Effector CD8-positive, alpha-beta T cell (primary cell): Measurements from ENCODE around the gene LOC101059915.
A peak's percentile ranks its signal among the peaks of the same experiment; 100 is the strongest.

Source experiments
- DNase-seq: peaks from one replicate; lab custom pipeline; 2025; lab: John Stamatoyannopoulos, UW

Gene LOC101059915

DNA sequence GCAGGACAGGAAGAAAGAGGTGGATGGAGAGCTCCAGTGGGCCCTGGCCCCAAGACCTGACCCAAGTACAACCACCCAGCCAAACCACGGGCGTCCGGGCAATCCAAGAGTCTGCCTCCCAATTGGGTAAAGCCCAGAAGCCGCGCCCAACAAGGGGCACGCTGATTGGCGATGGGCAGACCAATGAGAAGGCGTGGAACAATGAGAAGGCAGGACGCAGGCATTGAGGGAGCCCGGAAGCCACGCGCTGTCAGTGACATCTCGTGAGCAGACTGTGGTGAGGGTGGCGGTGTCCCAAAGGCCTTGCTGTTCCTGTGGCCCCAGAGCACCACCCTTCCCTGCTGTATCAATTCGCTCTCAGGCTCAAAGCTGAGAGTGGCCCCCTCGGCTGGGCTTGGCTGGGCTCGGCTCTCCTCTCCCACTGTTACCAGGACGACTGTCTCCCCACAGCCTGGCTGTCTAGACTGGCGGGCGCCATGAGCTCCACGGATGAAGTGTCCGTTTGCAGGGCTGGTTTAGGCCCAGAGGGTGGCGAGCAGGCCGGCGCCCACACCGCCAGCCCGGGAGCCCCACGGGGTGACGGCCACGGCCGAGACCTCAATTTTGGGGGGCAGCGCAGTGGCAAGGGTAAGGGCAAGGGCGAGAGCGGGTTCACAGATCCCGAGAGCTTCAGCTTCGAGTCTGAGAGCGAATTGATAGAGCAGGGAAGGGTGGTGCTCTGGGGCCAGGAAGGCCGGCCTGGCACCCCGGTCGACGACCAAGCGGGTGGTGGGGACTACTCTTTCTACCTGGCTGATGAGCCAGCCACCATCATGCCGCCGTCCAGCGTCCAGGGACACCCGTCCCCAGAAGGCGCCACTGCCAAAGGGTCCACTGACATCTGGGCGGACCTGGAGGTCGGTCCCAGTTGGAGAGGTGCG is at the start of gene LOC101059915:
LOC101059915 (plus strand) TSS at position 219 of the 920 bp plus-strand sequence.
- DNase-seq, result no peak

DNA sequence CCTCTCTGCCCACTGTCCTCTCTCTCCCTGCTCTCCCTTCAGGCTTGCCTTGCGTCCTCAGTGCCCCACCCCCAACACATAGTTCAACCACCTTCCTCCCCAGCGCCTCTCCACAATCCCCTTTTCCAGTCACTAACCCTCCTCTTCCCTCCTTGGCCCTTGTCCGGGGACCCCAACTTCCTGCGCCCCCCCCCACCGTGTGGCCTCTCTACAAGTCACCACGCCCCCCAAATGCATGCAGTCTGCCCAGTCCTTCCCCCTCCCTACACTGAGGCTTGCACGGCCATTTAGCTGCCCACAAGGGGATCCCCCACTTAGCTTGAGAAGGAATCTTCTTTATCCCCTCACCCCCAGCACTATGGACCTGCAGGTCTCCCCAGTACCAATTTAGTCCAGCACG is 49.6 kb upstream of the LOC101059915 start:
- DNase-seq, result no peak

DNA sequence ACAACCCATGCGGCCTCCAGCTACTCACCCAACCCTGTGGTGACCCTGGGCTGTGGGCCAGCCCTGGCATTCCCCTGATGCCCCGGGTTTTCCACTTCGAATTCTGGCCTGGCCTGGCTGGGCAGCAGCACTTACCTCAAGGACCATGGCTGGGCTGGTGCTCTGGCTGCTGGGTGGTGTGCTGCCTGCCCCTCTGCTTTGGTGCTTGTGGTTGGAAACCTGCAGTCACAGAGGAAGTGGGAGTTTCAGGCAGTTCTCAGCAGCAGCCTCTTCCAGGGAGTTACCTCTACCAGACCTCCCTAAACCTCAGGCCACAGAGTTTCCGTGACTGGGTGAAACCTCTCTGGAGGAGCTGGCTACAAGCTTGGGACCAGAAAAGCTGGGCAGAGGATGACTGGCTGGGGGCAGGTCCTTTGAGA is 49.0 kb upstream of the LOC101059915 start, which contains the start of gene CXCR3:
CXCR3 (minus strand) TSS at position 209 of the 419 bp plus-strand sequence; CDS start at position 147, 62 bp downstream.
- peak; percentile 8 for DNase-seq

DNA sequence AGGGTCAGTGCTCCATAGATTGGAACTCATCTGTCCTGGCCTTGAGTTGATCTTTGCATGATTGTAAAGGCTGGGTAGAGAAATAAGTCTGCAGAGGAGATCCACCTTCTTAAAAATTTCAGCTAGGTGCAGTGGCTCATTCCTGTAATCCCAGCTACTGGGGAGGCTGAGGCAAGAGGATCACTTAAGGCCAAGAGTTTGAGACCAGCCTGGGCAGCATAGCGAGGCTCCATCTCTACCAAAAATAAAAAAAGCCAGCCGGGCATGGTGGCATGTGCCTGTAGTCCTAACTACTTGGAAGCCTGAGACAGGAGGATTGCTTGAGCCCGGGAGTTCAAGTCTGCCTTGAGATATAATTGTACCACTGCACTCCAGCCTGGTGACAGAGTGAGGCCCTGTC is 48.6 kb upstream of the LOC101059915 start:
- no peak for DNase-seq

DNA sequence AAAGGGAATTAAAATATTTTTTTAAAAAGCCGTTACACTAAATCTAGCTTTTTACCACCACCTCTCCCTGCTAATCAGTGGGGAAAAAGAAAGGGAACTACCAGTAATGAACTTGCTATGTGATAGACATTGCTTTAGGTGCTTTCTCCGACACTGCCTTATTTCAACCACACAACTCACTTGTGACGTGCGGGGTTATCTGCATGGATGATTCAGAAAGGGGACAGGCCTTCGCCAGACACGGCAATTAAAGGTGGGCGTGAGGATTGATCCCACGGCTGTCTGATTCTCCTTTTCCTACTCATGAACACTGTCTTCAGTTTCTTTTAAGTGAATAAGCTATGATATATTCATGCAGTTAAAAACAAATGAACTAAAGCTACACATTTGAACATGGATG is 48.2 kb upstream of the LOC101059915 start:
- peak; percentile 3 for DNase-seq

DNA sequence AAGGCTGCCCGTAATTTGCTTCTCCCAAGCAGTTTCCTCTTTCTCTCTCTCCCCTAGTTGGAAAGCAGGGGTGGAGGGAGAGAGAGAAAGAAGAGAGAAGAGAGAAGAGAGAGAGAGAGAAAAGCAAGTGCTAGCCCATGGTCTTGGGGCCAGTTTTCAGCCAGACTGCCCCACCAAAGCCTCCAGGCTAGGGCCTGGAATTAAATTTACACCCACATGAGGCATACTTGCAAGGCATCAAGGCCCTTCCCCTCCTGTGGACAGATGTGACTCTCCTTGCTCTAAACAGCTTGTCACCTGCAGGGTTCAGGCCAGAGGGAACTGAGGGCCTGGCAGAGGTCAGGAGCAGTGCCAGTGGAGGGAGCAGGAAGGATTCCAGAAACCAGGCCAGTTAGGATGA is 47.4 kb upstream of the LOC101059915 start:
- DNase-seq, result no peak

DNA sequence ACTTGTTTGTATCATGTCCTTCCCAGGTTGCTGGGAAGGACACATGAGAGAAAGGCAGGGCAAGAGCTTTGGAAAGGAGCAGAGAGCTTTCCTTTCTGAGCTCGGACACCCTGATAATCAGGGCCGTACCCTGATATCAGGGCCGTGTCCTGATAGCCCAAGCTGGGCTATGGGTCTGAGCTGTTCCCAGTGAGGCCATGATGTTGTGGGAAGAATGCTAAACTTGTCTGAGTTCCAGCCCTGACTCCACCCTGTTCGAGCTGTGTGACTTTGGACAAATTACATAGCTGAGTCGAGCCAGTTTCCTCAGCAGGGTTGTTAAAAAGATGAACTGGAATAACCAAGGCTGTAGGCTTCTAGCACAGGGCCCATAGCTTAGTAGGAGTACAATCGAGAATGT is 45.7 kb upstream of the LOC101059915 start:
- no peak for DNase-seq

DNA sequence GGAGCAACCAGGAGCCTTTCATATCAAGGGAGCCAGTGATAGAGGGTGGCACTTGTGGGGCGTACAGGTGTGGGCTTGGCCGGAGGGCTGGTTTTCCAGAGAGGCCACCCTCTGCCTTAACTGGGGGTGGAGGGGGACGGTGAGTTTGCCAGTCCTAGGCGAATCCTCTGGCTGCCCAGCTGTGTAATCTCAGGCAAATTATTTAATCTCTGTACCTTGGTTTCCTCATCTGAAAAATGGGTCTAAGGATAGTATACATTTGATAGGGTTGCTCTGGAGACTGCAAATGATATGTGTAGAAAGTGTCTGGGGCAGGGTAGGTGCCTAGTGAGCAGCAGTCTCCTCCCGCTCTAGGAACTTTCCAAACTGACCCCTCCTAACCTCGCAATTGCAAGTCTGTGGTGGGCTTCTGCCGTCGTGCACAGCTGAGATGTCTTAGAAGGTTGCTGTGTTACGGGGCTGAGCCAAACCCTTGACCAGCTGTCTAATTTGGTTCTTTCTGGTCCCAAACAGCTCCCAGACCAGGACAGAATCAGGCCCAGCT is 45.2 kb upstream of the LOC101059915 start:
- DNase-seq, result no peak

DNA sequence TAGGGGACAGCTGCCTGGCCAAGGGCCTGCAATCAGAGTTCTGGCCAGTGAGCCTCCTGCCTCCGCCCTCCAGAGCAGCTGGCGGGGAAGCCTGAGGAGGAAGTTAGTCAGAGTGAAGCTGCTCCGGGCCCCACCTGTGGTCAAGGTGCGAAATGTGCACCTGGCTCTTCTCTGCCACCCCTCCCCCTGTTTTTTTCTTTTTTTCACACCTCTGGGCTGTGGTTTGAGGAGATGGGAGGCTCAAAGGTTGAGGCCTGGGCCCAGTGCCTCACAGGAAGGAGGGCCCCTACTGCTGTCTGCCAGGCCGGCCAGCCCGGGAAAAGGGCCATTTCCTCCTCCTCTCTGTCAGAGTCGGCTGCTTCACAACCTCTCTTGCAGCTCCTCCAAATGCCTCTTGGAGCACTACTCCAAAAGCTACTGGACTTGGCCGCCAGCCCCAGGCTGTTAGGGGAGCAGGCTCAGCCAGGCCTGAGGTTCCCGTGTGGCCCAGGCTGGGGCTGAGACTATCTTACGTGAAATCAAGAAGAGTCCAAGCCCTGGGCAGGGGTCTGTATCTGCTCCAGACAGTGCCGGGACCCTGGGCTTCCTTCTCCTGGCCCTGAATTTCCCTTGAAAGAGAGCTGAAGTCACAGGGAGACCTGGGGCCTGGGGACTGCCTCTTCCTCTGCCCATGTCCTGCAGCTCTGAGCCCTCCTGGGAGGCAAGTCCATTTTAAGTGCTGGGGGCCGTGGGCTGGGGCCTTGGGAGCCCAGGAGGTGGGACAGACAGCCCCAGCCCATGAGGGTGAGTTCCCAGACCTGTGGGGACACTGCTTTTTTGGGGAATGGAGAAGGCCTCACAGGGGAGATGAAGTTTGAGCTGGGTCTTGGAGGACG is 44.5 kb upstream of the LOC101059915 start:
- peak; percentile 7 for DNase-seq

DNA sequence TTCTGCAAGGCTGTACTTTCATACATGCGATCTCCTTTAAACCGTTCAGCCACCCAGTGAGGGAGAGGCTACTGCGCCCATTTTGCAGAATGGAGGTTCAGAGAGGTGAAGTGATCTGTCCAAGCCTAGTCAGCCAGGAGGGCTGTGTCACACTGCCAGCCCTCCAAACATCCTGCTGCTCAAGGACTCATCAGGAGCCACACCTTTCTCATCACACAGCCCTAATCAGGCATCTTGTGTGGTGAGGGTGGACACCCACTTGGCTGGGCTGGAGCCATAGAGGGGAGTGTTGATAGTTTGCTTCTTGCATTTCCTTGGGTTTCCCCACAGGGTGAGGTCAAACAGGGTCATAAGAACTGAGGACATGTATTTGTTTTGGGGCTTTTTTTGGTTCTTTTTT is 43.6 kb upstream of the LOC101059915 start:
- no peak for DNase-seq

DNA sequence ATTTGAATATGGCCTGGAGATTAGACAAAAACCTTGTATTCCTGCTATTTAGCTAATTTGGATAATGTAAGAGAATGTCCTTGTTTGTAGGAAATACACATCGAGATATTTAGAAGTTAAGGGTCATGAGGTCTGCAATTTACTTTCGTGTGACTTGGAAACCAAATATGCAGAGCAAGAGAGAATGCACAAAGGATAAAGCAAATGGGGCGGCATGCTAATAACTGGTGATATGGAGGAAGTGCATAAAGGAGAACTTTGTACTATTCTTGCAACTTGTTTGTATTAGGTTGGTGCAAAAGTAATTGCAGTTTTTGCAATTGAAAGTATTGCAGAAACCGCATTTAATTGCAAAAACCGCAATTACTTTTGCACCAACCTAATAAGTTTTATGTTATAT is 41.9 kb upstream of the LOC101059915 start:
- DNase-seq, result no peak

DNA sequence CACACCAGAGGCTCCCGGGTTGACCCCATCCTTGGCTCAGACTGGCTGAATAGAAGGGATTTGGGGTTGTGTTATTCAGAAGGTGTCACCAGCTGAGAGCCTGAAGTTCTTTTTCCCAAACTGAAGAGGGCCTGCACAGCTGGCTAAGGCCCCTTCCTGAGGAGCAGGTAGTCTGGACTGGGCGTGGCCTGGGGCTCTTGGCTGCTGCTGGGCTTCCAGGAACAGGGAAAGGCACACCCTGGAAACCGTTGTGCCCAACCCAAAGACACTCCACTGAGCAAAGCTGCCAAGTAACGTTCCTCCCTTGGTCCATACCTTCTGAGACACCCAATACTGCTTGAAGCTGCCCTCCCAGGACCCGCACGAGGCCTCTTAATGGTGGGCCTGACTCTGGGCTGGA is 40.8 kb upstream of the LOC101059915 start:
- no peak for DNase-seq

DNA sequence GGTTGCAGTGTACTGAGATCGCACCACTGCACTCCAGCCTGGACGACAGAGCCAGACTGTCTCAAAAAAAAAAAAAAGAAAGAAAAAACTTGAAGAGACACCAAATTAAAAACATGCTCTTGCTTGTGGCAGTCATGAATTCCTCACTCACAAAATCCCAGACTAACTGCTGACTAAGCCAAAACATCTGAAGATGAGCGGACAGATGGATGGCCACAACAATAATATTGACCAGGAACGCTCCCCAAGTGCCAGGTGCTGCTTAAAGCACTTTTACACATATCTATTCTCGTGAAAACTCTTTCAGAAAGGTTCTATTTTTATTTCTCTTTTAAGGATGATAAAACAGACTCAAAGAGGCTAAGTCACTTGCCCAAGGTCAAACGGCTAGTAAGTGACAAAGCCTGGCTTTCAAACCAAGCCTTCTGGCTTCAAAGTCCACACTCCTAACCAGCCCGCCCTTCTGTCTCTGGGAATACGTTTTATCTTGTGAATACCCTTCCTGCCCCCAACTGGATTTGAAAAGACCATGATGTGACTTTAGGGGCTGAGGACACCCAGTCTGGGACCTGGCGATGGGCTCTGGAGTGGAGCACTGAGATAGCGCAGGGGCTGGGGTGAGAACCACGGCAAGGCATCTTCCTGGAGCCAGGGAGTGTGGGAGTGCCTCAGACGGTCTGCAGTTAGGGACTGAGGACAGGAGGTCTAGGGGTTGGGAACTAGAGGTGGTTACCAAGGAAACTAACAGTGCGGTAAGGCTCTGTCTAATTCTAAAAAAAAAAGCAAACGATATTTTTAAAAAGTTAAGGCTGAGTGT is 39.5 kb upstream of the LOC101059915 start:
- no peak for DNase-seq

DNA sequence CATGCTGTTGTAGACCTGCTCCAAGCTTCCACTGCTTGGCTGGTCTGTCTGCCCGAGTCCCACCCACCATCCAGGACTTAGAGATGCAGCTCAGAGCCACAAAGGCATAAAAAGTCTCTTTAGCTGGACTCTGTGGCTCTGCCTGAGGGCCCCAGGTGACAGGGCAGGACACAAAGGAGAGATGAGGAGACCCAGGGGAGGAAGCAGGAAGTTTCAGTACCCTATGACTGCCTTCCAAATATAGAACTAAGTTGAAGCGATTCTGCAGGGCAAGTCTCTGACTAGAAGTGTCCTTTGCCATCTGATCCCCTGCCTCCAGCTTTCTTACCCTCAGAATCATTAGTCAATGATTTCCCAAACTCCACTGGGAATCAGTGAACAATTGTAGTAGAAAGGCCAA is 37.9 kb upstream of the LOC101059915 start:
- no peak for DNase-seq

DNA sequence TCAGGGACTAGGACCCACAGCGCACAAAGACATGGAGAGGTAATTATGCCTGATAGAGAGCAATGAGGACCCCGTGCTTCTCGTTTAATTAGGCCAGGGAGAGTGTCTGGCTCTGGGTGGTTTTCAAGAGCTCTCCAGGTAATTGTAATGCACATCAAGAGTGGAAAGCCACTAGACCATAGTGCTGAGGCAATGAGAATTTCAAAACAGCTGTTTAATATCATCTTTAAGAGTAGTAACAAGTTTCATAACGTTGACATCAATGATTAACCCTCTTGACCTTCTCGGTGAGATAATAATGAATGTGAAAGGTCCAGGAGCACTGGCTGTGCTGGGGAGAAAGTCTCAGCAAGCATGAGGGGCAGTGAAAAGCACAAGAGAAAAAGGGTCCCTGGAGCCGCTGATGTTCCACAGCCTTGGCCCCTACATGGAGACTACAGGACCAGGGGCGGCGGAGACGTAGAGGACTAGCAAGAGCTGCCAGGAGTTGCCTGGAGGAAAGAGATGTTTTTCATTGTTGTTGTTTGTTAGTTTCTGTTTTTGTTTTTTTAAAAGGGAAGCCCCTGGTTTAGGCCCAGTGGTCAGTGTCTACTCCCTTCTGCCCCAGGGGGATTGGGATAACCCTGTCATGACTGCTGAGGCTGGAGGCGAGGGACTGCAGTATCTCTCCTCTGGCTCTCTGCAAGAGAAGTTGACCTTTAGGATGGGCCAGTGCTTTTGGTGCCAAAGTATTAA is 34.3 kb upstream of the LOC101059915 start:
- DNase-seq, result no peak

DNA sequence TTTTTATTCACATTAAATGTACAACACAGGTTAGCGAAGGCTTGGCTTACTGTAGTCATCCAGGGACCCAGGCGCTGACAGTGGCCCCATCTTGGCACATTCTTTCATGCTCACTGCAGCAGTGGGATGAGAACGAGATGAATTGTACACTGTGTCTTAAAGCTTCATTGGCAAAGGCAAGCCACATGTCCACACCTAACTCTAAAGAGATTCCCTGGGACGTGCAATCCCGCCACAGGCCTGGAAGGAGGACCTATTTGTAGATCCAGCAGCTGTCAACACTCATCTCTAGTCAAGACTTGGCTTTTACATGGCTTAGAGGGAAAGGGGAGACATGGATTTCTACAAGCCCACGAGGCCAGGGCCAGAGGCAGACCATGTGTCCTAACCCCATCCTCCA is 33.0 kb upstream of the LOC101059915 start:
- no peak for DNase-seq

DNA sequence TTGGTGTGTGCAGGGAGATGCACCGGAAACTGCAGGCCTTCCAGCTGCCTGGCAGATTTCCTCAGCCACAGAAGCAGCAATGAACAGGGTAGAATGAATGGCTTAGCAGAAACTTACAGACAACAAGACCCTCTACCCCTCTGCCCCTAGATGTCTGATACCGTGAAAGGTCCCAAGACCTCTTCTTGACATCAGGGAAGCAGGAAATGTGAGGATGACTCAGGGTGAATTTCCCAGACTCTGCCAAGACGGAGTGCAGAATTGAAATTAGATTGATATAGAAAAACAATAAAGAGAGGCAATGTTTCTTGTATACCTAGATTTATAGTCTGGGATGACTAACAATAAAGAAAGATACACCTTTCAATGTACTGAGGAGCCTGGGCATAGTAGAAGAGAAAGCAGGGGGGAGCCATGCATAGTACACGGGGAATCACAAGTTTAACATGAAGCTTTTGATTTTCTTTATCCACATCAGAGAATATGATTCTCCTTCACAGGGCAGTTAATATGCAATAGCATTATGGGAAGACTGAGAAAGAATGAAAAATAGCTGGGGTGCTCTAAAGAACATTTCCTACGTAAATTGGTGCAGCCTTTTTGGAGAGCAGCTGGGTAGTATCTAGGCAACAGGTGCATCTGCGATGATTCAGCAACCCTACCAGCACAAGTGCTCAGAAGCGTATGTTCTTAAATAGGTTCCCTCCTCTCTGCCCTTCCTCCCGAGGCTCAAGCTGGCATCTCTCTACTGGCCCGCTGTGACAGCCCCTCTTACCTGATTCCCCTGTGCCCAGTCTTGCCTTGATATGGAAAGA is 30.7 kb upstream of the LOC101059915 start:
- DNase-seq, result no peak

DNA sequence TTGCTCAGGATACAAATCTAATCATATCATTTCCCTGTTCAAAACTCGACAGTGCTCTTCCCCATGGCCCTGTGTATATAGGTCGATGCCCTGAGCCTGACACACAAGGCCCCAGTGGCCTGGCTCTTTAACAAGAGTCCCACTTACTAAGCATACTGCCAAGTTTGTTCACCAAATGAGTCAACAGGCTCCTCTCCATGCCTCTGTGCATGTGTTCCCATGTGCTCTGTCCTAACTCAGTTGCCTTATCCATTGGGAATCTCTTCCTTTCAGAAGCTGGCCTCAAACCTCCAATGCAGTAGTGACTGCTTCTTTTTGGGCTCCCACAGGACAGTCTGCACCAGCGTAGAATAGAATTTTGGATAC is 30.1 kb upstream of the LOC101059915 start:
- DNase-seq, result no peak

DNA sequence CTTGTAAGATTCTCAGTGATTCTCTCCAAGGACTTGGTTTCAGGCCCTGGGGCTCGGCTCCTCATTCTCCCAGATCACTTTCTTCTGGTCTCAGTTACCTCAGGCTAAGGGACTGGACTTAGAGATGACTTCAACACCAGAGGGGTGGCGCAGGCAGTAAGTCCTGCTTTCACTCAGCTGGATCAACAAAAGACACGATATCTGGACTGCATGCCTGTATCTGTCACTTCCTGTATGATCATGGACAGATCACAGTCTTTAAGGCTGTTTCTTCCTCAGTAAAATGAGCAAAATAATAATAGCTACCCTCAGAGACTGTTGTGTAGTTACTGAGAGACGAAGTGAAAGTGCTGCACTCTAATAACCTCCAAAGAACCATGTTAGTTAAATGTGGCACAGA is 29.5 kb upstream of the LOC101059915 start:
- DNase-seq, result no peak

DNA sequence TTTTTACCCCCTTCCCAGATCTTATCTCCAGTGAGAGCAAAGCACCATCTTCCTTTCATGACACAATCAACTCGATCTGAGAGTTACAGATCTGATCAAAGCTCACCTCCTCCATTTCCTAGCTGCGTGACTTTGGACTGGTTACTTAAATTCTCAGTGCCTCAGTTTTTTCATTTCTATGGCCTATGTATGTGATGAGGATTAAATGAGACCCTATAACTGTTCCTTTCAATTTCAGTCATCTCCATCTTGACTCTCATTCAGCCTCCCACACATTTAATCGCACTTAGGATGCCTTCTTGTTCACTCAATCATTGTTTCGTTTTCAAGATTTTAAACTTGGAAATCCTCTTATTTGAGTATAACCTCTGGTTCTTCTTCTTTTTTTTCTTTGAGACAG is 28.9 kb upstream of the LOC101059915 start:
- DNase-seq, result no peak
